Upper lobe of left lung (tissue), 6 donors: Measurements from ENCODE around the gene LRRN2. TPM values are rescaled to one million over a fixed set of nuclear protein-coding genes. Genes with fewer than 3 reads are reported as not detected.

Experiments used
- ATAC-seq, 2 donors: fragments of 200-7000 bp; cut with Tn5 transposase; one replicate each; pipeline ENCODE4 v1.9.1; 2022; ENCODE audit warnings: mild to moderate bottlenecking in 2 of 2, moderate library complexity in 2 of 2; ENCODE audit not compliant: low FRiP score in 2 of 2
- DNase-seq, 2 donors: peaks; one replicate each; pipeline ENCODE4 v3.0.0-alpha.2; 2019 to 2020
- H3K27ac ChIP-seq, 4 donors: fragments of 200-600 bp; sonication (generic); one replicate each; pipeline ENCODE4 v1.5.1; 2016 to 2019
- H3K27me3 ChIP-seq, 4 donors: fragments of 200-600 bp; sonication (generic); one replicate each; pipeline ENCODE4 v1.5.1; 2017 to 2019
- H3K36me3 ChIP-seq, 4 donors: fragments of 200-600 bp; sonication (generic); one replicate each; pipeline ENCODE4 v1.5.1; 2016 to 2019
- H3K4me1 ChIP-seq, 4 donors: fragments of 200-600 bp; sonication (generic); one replicate each; pipeline ENCODE4 v1.5.1; 2018 to 2019
- H3K4me3 ChIP-seq, 4 donors: fragments of 200-600 bp; sonication (generic); one replicate each; pipeline ENCODE4 v1.5.1; 2017 to 2019; ENCODE audit warnings: mild to moderate bottlenecking in 2 of 4, moderate library complexity in 1 of 4
- H3K9me3 ChIP-seq, 4 donors: fragments of 200-600 bp; sonication (generic); one replicate each; pipeline ENCODE4 v1.5.1; 2018 to 2019
- CTCF ChIP-seq, 6 experiments: fragments of 450-650 bp in 4 of 6; fragments of 200-600 bp in 2 of 6; sonication (generic) in 2 of 6; IDR thresholded peaks; one replicate each; pipeline ENCODE4 v1.5.1; 2016 to 2019; ENCODE audit warnings: antibody characterized with exemption in 6 of 6
- EP300 ChIP-seq, 4 donors: sonication (generic); formaldehyde crosslinking; IDR thresholded peaks; one replicate each; pipeline ENCODE4 v1.5.1; 2017; ENCODE audit warnings: antibody characterized with exemption in 4 of 4, control low read depth in 2 of 4
- POLR2A ChIP-seq, 4 donors: fragments of 450-650 bp; IDR thresholded peaks; one replicate each; pipeline ENCODE4 v1.5.1; 2016 to 2017; ENCODE audit warnings: antibody characterized with exemption in 4 of 4, mild to moderate bottlenecking in 2 of 4
- POLR2AphosphoS5 ChIP-seq, 2 donors: sonication (generic); formaldehyde crosslinking; IDR thresholded peaks; one replicate each; pipeline ENCODE4 v1.5.1; 2017; ENCODE audit warnings: antibody characterized with exemption in 2 of 2
- WGBS, 2 donors: methylation state at CpG; one replicate each; pipeline ENCODE4 v1.1.5; 2017 to 2018; 5-methylcytosine and 5-hydroxymethylcytosine counted together
- total RNA-seq, 6 donors: library from RNA; depleted of rRNA in 4 of 6; stranded (reverse); fragments of >200 nt in 4 of 6; gene quantifications; one replicate each; pipeline versions ENCODE4 v1.1.0 to v1.2.1, GENCODE V29; 2016 to 2021
- donor health status: DM: no; HTN: no; CAD: no; lungs with moderate emphysema.
- donor health status: DM: no; HTN: yes; CAD: no; lungs with severe emphysema.

LRRN2 gene
- total RNA-seq, 6 donors from 2014 or later = 0.61 to 4.2 (median 2.6) TPM; not detected in 1

GRCh38 chr1:204607910-204608309 is 77.6 kb downstream of the LRRN2 start:
- no peak overlapping the region for H3K27ac ChIP-seq
- H3K9me3 ChIP-seq = no peaks in the 10 kb centered on the region
- no peak overlapping the region for H3K4me3 ChIP-seq
- no peaks in the 10 kb centered on the region for H3K4me1 ChIP-seq
- ATAC-seq (no peak), DNase-seq (no peak)
- H3K27me3 ChIP-seq = no peaks in the 10 kb centered on the region
- WGBS, 2 donors = 80 to 90% methylated on average over 6 of the region's 6 CpGs
- no peaks in the 10 kb centered on the region for H3K36me3 ChIP-seq
- TF ChIP-seq POLR2AphosphoS5 (IDR thresholded peaks at IDR 0.05) (no peak), EP300 (IDR thresholded peaks at IDR 0.05) (no peak), POLR2A (IDR thresholded peaks at IDR 0.05) (no peak), CTCF (IDR thresholded peaks at IDR 0.05) (no peak)

GRCh38 chr1:204605791-204606190 is 79.7 kb downstream of the LRRN2 start:
- DNase-seq = no peak
- no peaks in the 10 kb centered on the region for H3K36me3 ChIP-seq
- no peaks in the 10 kb centered on the region for H3K27me3 ChIP-seq
- TF ChIP-seq POLR2AphosphoS5 (IDR thresholded peaks at IDR 0.05) (no peak), POLR2A (IDR thresholded peaks at IDR 0.05) (no peak), EP300 (IDR thresholded peaks at IDR 0.05) (no peak), CTCF (IDR thresholded peaks at IDR 0.05) (no peak)
- H3K27ac ChIP-seq = no peak overlapping the region
- no peak overlapping the region for H3K4me3 ChIP-seq
- no peaks in the 10 kb centered on the region for H3K4me1 ChIP-seq
- H3K9me3 ChIP-seq = no peaks in the 10 kb centered on the region
- ATAC-seq = no peak
- WGBS, 2 donors = 66 to 72% methylated on average over 3 to 7 of the region's 7 CpGs

- H3K4me1 ChIP-seq = no peaks in the 10 kb centered on the region
- no peaks in the 10 kb centered on the region for H3K27me3 ChIP-seq
- TF ChIP-seq CTCF (IDR thresholded peaks at IDR 0.05) (no peak), EP300 (IDR thresholded peaks at IDR 0.05) (no peak), POLR2AphosphoS5 (IDR thresholded peaks at IDR 0.05) (no peak), POLR2A (IDR thresholded peaks at IDR 0.05) (no peak)
- no peaks in the 10 kb centered on the region for H3K9me3 ChIP-seq
- no peak overlapping the region for H3K27ac ChIP-seq
- ATAC-seq (no peak), DNase-seq (no peak)
- 75 to 79% methylated on average over 6 of the region's 6 CpGs for WGBS, 2 donors
- H3K4me3 ChIP-seq = no peak overlapping the region
- no peaks in the 10 kb centered on the region for H3K36me3 ChIP-seq
These were observed 82.5 kb downstream of the LRRN2 start for GRCh38 chr1:204602871-204603542.

GRCh38 chr1:204602111-204602579 is 83.4 kb downstream of the LRRN2 start:
- H3K4me1 ChIP-seq = no peaks in the 10 kb centered on the region
- DNase-seq (peak in 1 of 2 donors; percentile 58), ATAC-seq (no peak)
- no peaks in the 10 kb centered on the region for H3K36me3 ChIP-seq
- WGBS, 2 donors = 57 to 63% methylated on average over 6 of the region's 6 CpGs
- H3K9me3 ChIP-seq = no peaks in the 10 kb centered on the region
- no peak overlapping the region for H3K4me3 ChIP-seq
- H3K27me3 ChIP-seq = no peaks in the 10 kb centered on the region
- TF ChIP-seq POLR2A (IDR thresholded peaks at IDR 0.05) = no peak
- no peak for TF ChIP-seq EP300 (IDR thresholded peaks at IDR 0.05)
- TF ChIP-seq CTCF (IDR thresholded peaks at IDR 0.05) = no peak
- TF ChIP-seq POLR2AphosphoS5 (IDR thresholded peaks at IDR 0.05) = no peak
- no peak overlapping the region for H3K27ac ChIP-seq

- no peak for ATAC-seq
- Histone ChIP-seq H3K9me3 (no peaks in the 10 kb centered on the region), H3K27me3 (no peaks in the 10 kb centered on the region), H3K4me3 (no peak overlapping the region), H3K4me1 (no peaks in the 10 kb centered on the region), H3K27ac (no peak overlapping the region), H3K36me3 (no peaks in the 10 kb centered on the region)
- DNase-seq = no peak
- TF ChIP-seq EP300 (IDR thresholded peaks at IDR 0.05) (no peak), POLR2AphosphoS5 (IDR thresholded peaks at IDR 0.05) (no peak)
- 92 to 94% methylated on average over 2 to 4 of the region's 4 CpGs for WGBS, 2 donors
These were observed 84.6 kb downstream of the LRRN2 start for GRCh38 chr1:204600968-204601367.
